Measurements from ENCODE around the gene DLGAP1. TPM values are rescaled to one million over a fixed set of nuclear protein-coding genes. Genes with fewer than 3 reads are reported as not detected.

DLGAP1 gene
- total RNA-seq, 1 donor from 2014 or later = 11.5 TPM

DNA sequence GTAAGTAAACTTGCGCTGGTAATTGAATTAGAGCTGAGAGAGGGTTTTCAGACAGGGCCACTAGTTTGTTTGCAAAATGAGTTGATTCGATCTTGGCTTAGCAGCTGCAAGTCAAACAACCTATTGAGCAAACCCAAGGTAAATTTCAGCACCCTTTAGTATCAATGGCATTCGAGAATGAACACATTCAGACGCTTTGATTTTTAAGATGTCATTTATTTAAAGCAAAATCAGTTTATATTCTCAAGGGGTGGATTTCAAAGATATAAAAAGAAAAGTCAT is 960.9 kb downstream of the DLGAP1 start:
- Mint-ChIP-seq H3K9me3 (peaks cover 2% of the 10 kb centered on the region), H3K27ac (ENCODE audit: unreplicated experiment) (no peak overlapping the region), H3K4me3 (no peak overlapping the region), H3K36me3 (ENCODE audit: low read depth) (no peaks in the 10 kb centered on the region), H3K27me3 (ENCODE audit: low read depth) (peaks cover 16% of the 10 kb centered on the region), H3K4me1 (peaks cover 11% of the 10 kb centered on the region)
- TF ChIP-seq, protein P1, sequence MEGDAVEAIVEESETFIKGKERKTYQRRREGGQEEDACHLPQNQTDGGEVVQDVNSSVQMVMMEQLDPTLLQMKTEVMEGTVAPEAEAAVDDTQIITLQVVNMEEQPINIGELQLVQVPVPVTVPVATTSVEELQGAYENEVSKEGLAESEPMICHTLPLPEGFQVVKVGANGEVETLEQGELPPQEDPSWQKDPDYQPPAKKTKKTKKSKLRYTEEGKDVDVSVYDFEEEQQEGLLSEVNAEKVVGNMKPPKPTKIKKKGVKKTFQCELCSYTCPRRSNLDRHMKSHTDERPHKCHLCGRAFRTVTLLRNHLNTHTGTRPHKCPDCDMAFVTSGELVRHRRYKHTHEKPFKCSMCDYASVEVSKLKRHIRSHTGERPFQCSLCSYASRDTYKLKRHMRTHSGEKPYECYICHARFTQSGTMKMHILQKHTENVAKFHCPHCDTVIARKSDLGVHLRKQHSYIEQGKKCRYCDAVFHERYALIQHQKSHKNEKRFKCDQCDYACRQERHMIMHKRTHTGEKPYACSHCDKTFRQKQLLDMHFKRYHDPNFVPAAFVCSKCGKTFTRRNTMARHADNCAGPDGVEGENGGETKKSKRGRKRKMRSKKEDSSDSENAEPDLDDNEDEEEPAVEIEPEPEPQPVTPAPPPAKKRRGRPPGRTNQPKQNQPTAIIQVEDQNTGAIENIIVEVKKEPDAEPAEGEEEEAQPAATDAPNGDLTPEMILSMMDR (conservative IDR thresholded peaks at IDR 0.05) = no peak
- DNase-seq (ENCODE audit: low read depth, low spot score) = no peak

DNA sequence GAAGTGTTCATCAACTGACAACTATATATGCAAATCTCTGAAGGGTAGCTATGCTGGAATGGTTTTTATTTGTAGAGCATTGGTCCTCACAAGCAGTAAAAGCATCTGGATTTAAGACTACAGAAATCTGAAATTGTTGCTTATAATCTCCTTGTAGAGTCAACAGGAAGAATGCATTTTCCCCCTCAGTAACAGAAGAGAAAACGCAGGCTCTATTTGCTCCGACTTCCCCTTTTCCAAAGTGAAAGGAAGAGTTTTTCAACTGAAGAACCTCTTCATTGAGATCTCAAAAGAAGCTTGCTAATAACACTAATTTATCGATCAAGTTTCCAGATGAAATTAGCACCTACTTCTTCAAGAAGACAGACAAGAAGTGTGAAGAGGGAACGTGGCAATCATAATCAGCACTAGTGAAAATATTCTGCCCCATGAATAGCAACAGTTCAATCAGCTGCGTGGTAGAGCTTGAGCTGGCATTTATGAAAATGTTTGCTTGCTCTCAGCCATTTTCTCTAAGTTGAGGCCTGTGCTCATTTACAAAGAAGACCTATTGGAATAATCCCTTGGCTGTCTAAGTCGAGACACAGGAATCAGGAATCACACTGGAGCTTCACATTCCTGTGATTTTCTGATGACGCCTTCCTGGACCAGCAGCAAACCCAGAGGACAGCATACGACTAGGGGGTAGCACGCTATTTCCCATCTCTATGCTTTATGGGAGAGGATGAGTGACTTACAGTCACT is 961.4 kb downstream of the DLGAP1 start:
- peaks cover 14% of the 10 kb centered on the region for H3K27me3 Mint-ChIP-seq (ENCODE audit: low read depth)
- no peak for DNase-seq (ENCODE audit: low read depth, low spot score)
- H3K27ac Mint-ChIP-seq (ENCODE audit: unreplicated experiment) = no peak overlapping the region
- H3K4me3 Mint-ChIP-seq = no peak overlapping the region
- H3K9me3 Mint-ChIP-seq = peaks cover 2% of the 10 kb centered on the region
- peaks cover 9% of the 10 kb centered on the region for H3K4me1 Mint-ChIP-seq
- TF ChIP-seq, protein P1 (conservative IDR thresholded peaks at IDR 0.05) = no peak
- no peaks in the 10 kb centered on the region for H3K36me3 Mint-ChIP-seq (ENCODE audit: low read depth)

DNA sequence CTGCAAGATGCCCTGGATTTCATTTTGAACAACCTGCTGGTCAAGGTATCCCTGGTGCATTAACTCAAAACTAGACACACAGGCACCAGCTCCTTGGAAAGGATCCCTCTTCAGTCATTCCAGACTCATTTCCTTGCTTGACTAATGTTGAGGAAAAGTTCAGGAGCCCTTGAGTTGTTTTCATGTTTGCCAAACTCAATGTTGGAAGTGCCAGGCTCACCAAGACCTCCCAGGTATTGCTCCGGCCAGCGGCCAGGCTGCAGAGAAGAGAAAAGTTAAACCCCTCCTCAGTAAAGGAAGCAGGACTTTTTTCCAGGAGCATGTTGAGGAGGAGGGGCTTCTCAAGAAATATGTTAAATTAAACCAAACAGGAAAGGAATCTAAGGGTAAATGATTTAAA is 962.4 kb downstream of the DLGAP1 start:
- H3K4me3 Mint-ChIP-seq = no peak overlapping the region
- TF ChIP-seq, protein P1 (conservative IDR thresholded peaks at IDR 0.05) = no peak
- H3K4me1 Mint-ChIP-seq = peaks cover 6% of the 10 kb centered on the region
- no peak overlapping the region for H3K27ac Mint-ChIP-seq (ENCODE audit: unreplicated experiment)
- H3K36me3 Mint-ChIP-seq (ENCODE audit: low read depth) = no peaks in the 10 kb centered on the region
- peaks cover 4% of the 10 kb centered on the region for H3K27me3 Mint-ChIP-seq (ENCODE audit: low read depth)
- peaks cover 2% of the 10 kb centered on the region for H3K9me3 Mint-ChIP-seq
- no peak for DNase-seq (ENCODE audit: low read depth, low spot score)

DNA sequence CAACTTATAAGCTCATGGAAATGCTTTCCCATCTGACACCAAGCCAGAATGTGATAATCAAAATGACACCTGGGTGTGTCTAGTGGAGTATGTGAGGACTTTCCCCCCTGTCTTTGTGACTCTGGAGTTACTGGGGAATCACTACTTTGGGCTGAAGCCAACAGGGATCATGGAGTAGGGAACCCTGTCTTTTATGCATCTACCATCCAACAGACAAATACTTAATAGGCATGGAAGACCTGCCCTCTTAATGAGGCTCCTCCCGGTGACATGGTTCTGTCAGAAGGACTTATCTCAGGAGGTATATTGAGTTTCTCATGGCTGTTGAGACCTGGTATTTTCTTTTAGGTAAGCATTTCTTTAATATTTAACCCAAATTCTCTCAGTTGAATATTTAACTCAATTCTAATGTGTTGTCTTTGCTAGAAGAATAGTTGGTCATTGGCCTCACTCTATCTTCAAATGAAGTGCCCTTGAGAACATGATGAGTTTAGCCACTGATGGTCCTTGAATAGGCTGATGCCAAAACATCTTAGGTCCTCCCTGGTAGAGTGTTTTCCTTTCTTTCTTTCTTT is 963.0 kb downstream of the DLGAP1 start:
- H3K27ac Mint-ChIP-seq (ENCODE audit: unreplicated experiment) = no peak overlapping the region
- H3K4me1 Mint-ChIP-seq = peaks cover 6% of the 10 kb centered on the region
- TF ChIP-seq, protein P1 (conservative IDR thresholded peaks at IDR 0.05) = no peak
- peaks cover 2% of the 10 kb centered on the region for H3K27me3 Mint-ChIP-seq (ENCODE audit: low read depth)
- H3K36me3 Mint-ChIP-seq (ENCODE audit: low read depth) = no peaks in the 10 kb centered on the region
- DNase-seq (ENCODE audit: low read depth, low spot score) = no peak
- no peak overlapping the region for H3K4me3 Mint-ChIP-seq
- H3K9me3 Mint-ChIP-seq = peaks cover 2% of the 10 kb centered on the region

DNA sequence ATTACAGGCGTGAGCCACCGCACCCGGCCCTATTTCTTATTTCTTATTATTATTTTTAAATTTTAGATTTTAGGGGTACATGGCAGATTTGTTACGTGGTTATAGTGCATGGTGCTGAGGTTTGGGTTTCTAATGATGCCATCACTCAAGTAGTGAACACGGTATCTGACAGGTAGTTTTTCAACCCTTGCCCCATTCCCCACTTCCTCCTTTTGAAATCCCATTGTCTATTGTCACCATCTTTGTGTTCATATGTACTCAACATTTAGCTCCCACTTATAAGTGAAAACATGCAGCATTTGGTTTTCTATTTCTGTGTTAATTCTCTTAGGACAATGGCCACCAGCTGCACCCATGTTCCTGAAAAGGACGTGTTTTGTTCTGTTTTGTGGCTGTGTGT is 965.6 kb downstream of the DLGAP1 start:
- H3K27ac Mint-ChIP-seq (ENCODE audit: unreplicated experiment) = no peak overlapping the region
- TF ChIP-seq, protein P1 (conservative IDR thresholded peaks at IDR 0.05) = no peak
- H3K36me3 Mint-ChIP-seq (ENCODE audit: low read depth) = no peaks in the 10 kb centered on the region
- H3K4me1 Mint-ChIP-seq = no peaks in the 10 kb centered on the region
- H3K9me3 Mint-ChIP-seq = peaks cover 2% of the 10 kb centered on the region
- DNase-seq (ENCODE audit: low read depth, low spot score) = no peak
- H3K27me3 Mint-ChIP-seq (ENCODE audit: low read depth) = no peaks in the 10 kb centered on the region
- H3K4me3 Mint-ChIP-seq = no peak overlapping the region
